ENCODE results near the gene CRHR1.

Gene CRHR1

GRCh38 chr17:45745601-45746494 lies 38.3 kb upstream of the CRHR1 start:
- TF ChIP-seq Cebpa-rat (IDR thresholded peaks at IDR 0.05): no peak
- Histone ChIP-seq H3K36me3 (no peaks in the 10 kb centered on the region), H3K4me3 (no peak overlapping the region), H3K4me2 (no peak overlapping the region), H3K27me3 (peaks cover 26 to 43% (median 40%) of the 10 kb centered on the region in 11 experiments), H4K20me1 (peaks cover 0 to 3% (median 0%) of the 10 kb centered on the region in 11 experiments; a peak in 3 of 22 replicates), H3K9me3 (replicated peaks in 1 of 11) (peaks cover 0 to 16% (median 0%) of the 10 kb centered on the region in 11 experiments; a peak in 3 of 22 replicates), H3K4me1 (peaks cover 0 to 14% (median 11%) of the 10 kb centered on the region in 10 experiments; a peak in 12 of 20 replicates), H3K27ac (no peak overlapping the region), H3K9ac (no peak overlapping the region)

GRCh38 chr17:45747911-45748310 lies 36.2 kb upstream of the CRHR1 start:
- H3K36me3 ChIP-seq: no peaks in the 10 kb centered on the region
- H3K4me1 ChIP-seq: peaks cover 0 to 14% (median 11%) of the 10 kb centered on the region in 10 experiments; a peak in 12 of 20 replicates
- H3K27ac ChIP-seq: no peak overlapping the region
- no peak overlapping the region for H3K9ac ChIP-seq
- no peak overlapping the region for H3K4me2 ChIP-seq
- peaks cover 0 to 3% (median 0%) of the 10 kb centered on the region in 11 experiments; a peak in 4 of 22 replicates for H4K20me1 ChIP-seq
- peaks cover 14 to 23% (median 21%) of the 10 kb centered on the region in 11 experiments for H3K27me3 ChIP-seq
- TF ChIP-seq Cebpa-rat (IDR thresholded peaks at IDR 0.05): no peak
- peaks cover 0 to 15% (median 0%) of the 10 kb centered on the region in 11 experiments; a peak in 2 of 22 replicates for H3K9me3 ChIP-seq (replicated peaks in 1 of 11)
- H3K4me3 ChIP-seq: no peak overlapping the region

GRCh38 chr17:45748731-45749310 lies 35.3 kb upstream of the CRHR1 start:
- H3K27me3 ChIP-seq: peaks cover 4 to 14% (median 12%) of the 10 kb centered on the region in 11 experiments

GRCh38 chr17:45749831-45750335 lies 34.2 kb upstream of the CRHR1 start:
- Histone ChIP-seq H3K4me3 (no peak overlapping the region), H3K4me2 (peak overlapping the region in 7 of 11 experiments; percentile 23 to 54 (median 40); a peak in 13 of 22 replicates), H3K36me3 (no peaks in the 10 kb centered on the region), H4K20me1 (peaks cover 0 to 3% (median 0%) of the 10 kb centered on the region in 11 experiments; a peak in 3 of 22 replicates), H3K27ac (no peak overlapping the region), H3K9ac (no peak overlapping the region), H3K27me3 (peaks cover 0 to 3% (median 2%) of the 10 kb centered on the region in 11 experiments; a peak in 11 of 22 replicates), H3K4me1 (peaks cover 0 to 14% (median 11%) of the 10 kb centered on the region in 10 experiments; a peak in 12 of 20 replicates), H3K9me3 (replicated peaks in 1 of 11) (0 out of 22 replicates have a peak, but pooled peaks cover 0 to under 1% (median 0%) of the 10 kb centered on the region in 11 experiments)
- TF ChIP-seq Cebpa-rat (IDR thresholded peaks at IDR 0.05): no peak

More at GRCh38 chr17:45748731-45749310, 35.3 kb upstream of the CRHR1 start:
- no peaks in the 10 kb centered on the region for H3K36me3 ChIP-seq
- peaks cover 0 to 3% (median 0%) of the 10 kb centered on the region in 11 experiments; a peak in 4 of 22 replicates for H4K20me1 ChIP-seq
- no peak for TF ChIP-seq Cebpa-rat (IDR thresholded peaks at IDR 0.05)
- H3K4me2 ChIP-seq: peak overlapping the region in 7 of 11 experiments; percentile 23 to 54 (median 40); a peak in 15 of 22 replicates
- peaks cover 0 to 6% (median 0%) of the 10 kb centered on the region in 11 experiments; a peak in 2 of 22 replicates for H3K9me3 ChIP-seq (replicated peaks in 1 of 11)
- no peak overlapping the region for H3K4me3 ChIP-seq
- peaks cover 0 to 14% (median 11%) of the 10 kb centered on the region in 10 experiments; a peak in 12 of 20 replicates for H3K4me1 ChIP-seq
- no peak overlapping the region for H3K27ac ChIP-seq
- H3K9ac ChIP-seq: no peak overlapping the region

- no peak for TF ChIP-seq Cebpa-rat (IDR thresholded peaks at IDR 0.05)
- Histone ChIP-seq H3K9me3 (replicated peaks in 1 of 11) (no peaks in the 10 kb centered on the region), H3K27ac (no peak overlapping the region), H3K4me2 (no peak overlapping the region), H3K4me3 (no peak overlapping the region), H3K9ac (no peak overlapping the region), H3K36me3 (no peaks in the 10 kb centered on the region), H4K20me1 (peaks cover 0 to 3% (median 0%) of the 10 kb centered on the region in 11 experiments; a peak in 3 of 22 replicates), H3K4me1 (peaks cover 0 to 14% (median 11%) of the 10 kb centered on the region in 10 experiments; a peak in 12 of 20 replicates), H3K27me3 (no peaks in the 10 kb centered on the region)
These were observed 33.2 kb upstream of the CRHR1 start for GRCh38 chr17:45750779-45751440.

GRCh38 chr17:45751466-45751865 lies 32.7 kb upstream of the CRHR1 start:
- H3K36me3 ChIP-seq: no peaks in the 10 kb centered on the region
- no peaks in the 10 kb centered on the region for H3K9me3 ChIP-seq (replicated peaks in 1 of 11)
- peaks cover 0 to 3% (median 0%) of the 10 kb centered on the region in 11 experiments; a peak in 3 of 22 replicates for H4K20me1 ChIP-seq
- no peak overlapping the region for H3K4me3 ChIP-seq
- H3K4me1 ChIP-seq: peaks cover 0 to 17% (median 13%) of the 10 kb centered on the region in 10 experiments; a peak in 13 of 20 replicates
- no peak overlapping the region for H3K9ac ChIP-seq
- no peak for TF ChIP-seq Cebpa-rat (IDR thresholded peaks at IDR 0.05)
- no peak overlapping the region for H3K27ac ChIP-seq
- H3K27me3 ChIP-seq: no peaks in the 10 kb centered on the region
- no peak overlapping the region for H3K4me2 ChIP-seq

GRCh38 chr17:45752246-45752645 lies 31.9 kb upstream of the CRHR1 start:
- no peaks in the 10 kb centered on the region for H3K27me3 ChIP-seq
- no peak for TF ChIP-seq Cebpa-rat (IDR thresholded peaks at IDR 0.05)
- peaks cover 0 to 24% (median 17%) of the 10 kb centered on the region in 10 experiments; a peak in 13 of 20 replicates for H3K4me1 ChIP-seq

GRCh38 chr17:45753645-45754225 lies 30.4 kb upstream of the CRHR1 start:
- Histone ChIP-seq H4K20me1 (peaks cover 0 to 3% (median 0%) of the 10 kb centered on the region in 11 experiments; a peak in 3 of 22 replicates), H3K27me3 (no peaks in the 10 kb centered on the region), H3K36me3 (no peaks in the 10 kb centered on the region), H3K9me3 (replicated peaks in 1 of 11) (no peaks in the 10 kb centered on the region), H3K9ac (no peak overlapping the region), H3K4me1 (peaks cover 0 to 23% (median 17%) of the 10 kb centered on the region in 10 experiments; a peak in 13 of 20 replicates), H3K4me3 (no peak overlapping the region), H3K27ac (no peak overlapping the region), H3K4me2 (no peak overlapping the region)
- no peak for TF ChIP-seq Cebpa-rat (IDR thresholded peaks at IDR 0.05)

More at GRCh38 chr17:45752246-45752645, 31.9 kb upstream of the CRHR1 start:
- no peaks in the 10 kb centered on the region for H3K36me3 ChIP-seq
- H3K4me3 ChIP-seq: no peak overlapping the region
- H3K9me3 ChIP-seq (replicated peaks in 1 of 11): no peaks in the 10 kb centered on the region
- no peak overlapping the region for H3K9ac ChIP-seq
- H3K4me2 ChIP-seq: no peak overlapping the region
- H3K27ac ChIP-seq: no peak overlapping the region
- H4K20me1 ChIP-seq: peaks cover 0 to 3% (median 0%) of the 10 kb centered on the region in 11 experiments; a peak in 3 of 22 replicates
